HG03097 (cell line): ENCODE measurements around the gene CDH1.
A peak's percentile ranks its signal among the peaks of the same experiment; 100 is the strongest.
"Not testable (repeated sequence)": the region's sequence is repeated elsewhere in the genome, so short reads cannot be mapped to it uniquely, and the experiment has no call there.

ENCODE experiments used
- ATAC-seq: cut with Tn5 transposase; IDR thresholded peaks from one replicate; pipeline ENCODE4 v1.9.1; 2021; ENCODE audit not compliant: unreplicated experiment, low FRiP score

CDH1 gene

GRCh38 chr16:68786685-68787418 is 49.8 kb downstream of the CDH1 start:
- no peak for ATAC-seq

GRCh38 chr16:68787419-68787807 is 50.3 kb downstream of the CDH1 start:
- not testable (repeated sequence) for ATAC-seq

- no peak for ATAC-seq
These were observed 53.2 kb downstream of the CDH1 start for GRCh38 chr16:68790130-68790761.

- ATAC-seq, result no peak
These were observed 53.9 kb downstream of the CDH1 start for GRCh38 chr16:68790944-68791343.

- ATAC-seq, result no peak
These were observed 55.6 kb downstream of the CDH1 start for GRCh38 chr16:68792465-68793324.

GRCh38 chr16:68793401-68793857 is 56.3 kb downstream of the CDH1 start:
- no peak for ATAC-seq

GRCh38 chr16:68798398-68798797 is 61.3 kb downstream of the CDH1 start:
- ATAC-seq, result no peak

GRCh38 chr16:68800257-68800875 is 63.3 kb downstream of the CDH1 start:
- peak; percentile 77 for ATAC-seq

GRCh38 chr16:68802190-68802589 is 65.1 kb downstream of the CDH1 start:
- no peak for ATAC-seq

- ATAC-seq, result no peak
These were observed 69.3 kb downstream of the CDH1 start for GRCh38 chr16:68806422-68806821.

- no peak for ATAC-seq
These were observed 69.9 kb downstream of the CDH1 start for GRCh38 chr16:68806981-68807380.

GRCh38 chr16:68814516-68814915 is 77.4 kb downstream of the CDH1 start:
- ATAC-seq, result no peak

- no peak for ATAC-seq
These were observed 86.5 kb downstream of the CDH1 start for GRCh38 chr16:68823401-68824135.

- ATAC-seq, result no peak
These were observed 88.3 kb downstream of the CDH1 start for GRCh38 chr16:68825427-68825826.

- ATAC-seq, result no peak
These were observed 89.6 kb downstream of the CDH1 start for GRCh38 chr16:68826652-68827051.

GRCh38 chr16:68833251-68833650 is 96.2 kb downstream of the CDH1 start:
- ATAC-seq, result no peak

GRCh38 chr16:68834550-68834949 is 97.5 kb downstream of the CDH1 start:
- no peak for ATAC-seq

GRCh38 chr16:68835970-68836369 is 98.9 kb downstream of the CDH1 start:
- ATAC-seq, result no peak

- ATAC-seq, result no peak
These were observed 102.7 kb downstream of the CDH1 start for GRCh38 chr16:68839831-68840230.

- not testable (repeated sequence) for ATAC-seq
These were observed 105.9 kb downstream of the CDH1 start for GRCh38 chr16:68842964-68843481.
